Transverse colon (tissue), 4 donors: Measurements from ENCODE around the gene FRAS1.

Source experiments
- CTCF ChIP-seq, 5 experiments: fragments of 200-600 bp in 3 of 5; fragments of 450-650 bp in 2 of 5; sonication (generic) in 3 of 5; IDR thresholded peaks; 1 replicate in 2 of 5; 2 replicates in 3 of 5; pipeline ENCODE4 v1.5.1; 2016 to 2017; ENCODE audit warnings: antibody characterized with exemption in 5 of 5, inconsistent platforms in 3 of 5, mild to moderate bottlenecking in 2 of 5, moderate library complexity in 1 of 5
- POLR2A ChIP-seq: fragments of 450-650 bp; IDR thresholded peaks from one replicate; pipeline ENCODE4 v1.6.1; 2016; ENCODE audit warnings: antibody characterized with exemption, mild to moderate bottlenecking, moderate library complexity
- POLR2AphosphoS5 ChIP-seq, 3 donors: sonication (generic); formaldehyde crosslinking; IDR thresholded peaks; one replicate each; pipeline ENCODE4 v1.6.1; 2016; ENCODE audit warnings: antibody characterized with exemption in 3 of 3

GRCh38 chr4:78345237-78345636 is 288.1 kb downstream of the FRAS1 start:
- no peak for TF ChIP-seq POLR2A
- TF ChIP-seq CTCF (IDR thresholded peaks at IDR 0.05) = no peak
- no peak for TF ChIP-seq POLR2AphosphoS5 (IDR thresholded peaks at IDR 0.05)
